HG02885 (cell line): ENCODE results near the gene LRRC8A.
"Not testable (repeated sequence)": the region's sequence is repeated elsewhere in the genome, so short reads cannot be mapped to it uniquely, and the experiment has no call there.

Experiments
- ATAC-seq: cut with Tn5 transposase; IDR thresholded peaks from one replicate; pipeline ENCODE4 v1.9.1; 2021; ENCODE audit warnings: mild to moderate bottlenecking; ENCODE audit not compliant: unreplicated experiment, poor library complexity

Gene LRRC8A

GRCh38 chr9:128881884-128882676, at the start of gene LRRC8A, which contains the start of gene KYAT1:
TSS of gene LRRC8A (plus strand) at chr9:128882133. CDS start at chr9:128907165, 25,032 bp downstream.
TSS of gene KYAT1 (minus strand) at chr9:128881950. CDS start at chr9:128845405, 36,545 bp downstream.
- ATAC-seq, result peak; percentile 83

- no peak for ATAC-seq
Observed at GRCh38 chr9:128833696-128834095, 48.2 kb upstream of the LRRC8A start.

DNA sequence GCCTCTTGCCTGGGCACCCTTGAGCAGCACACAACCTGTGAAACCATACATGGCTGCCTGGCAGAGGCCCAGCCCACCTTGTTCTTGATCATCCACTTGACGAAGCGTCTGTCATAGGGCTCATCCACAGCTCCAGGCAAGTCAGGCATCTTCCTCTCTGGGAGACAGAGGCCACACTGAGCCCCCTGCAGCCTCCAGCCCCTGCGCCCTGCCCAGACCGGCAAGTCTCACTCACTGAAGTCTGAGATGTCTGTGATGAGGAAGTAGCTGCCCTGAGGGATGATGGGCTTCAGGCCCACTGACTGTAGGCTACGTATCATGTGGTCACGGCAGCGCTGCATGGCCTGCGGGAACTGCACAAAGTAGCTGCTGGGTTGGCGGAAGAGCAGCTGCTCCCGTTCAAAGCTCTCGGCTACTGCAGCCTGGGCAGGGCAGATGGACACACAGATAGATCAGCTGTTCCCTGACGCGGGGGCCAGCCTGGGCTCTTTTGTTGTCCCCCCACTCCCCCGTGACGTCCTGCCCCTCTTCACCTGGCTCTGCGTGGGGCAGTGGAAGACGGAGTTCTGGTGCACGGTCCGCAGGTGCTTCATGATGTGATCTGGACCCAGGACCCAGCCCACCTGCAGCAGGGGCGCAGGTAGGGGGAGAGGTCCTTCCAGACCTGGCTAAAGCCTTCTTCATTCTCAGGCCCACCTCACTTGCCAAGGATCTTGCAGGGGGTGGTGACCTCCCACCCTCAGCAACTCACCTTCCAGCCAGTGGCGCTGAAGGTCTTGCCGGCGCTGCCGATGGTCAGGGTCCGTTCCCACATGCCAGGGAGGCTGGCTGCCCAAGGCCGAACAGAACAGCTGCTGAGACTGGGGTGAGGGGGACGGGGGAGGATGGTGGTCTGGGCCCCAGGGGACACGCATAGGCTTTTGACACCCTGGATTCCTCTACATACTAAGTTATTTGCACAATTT, 46.4 kb upstream of the LRRC8A start:
- no peak for ATAC-seq

DNA sequence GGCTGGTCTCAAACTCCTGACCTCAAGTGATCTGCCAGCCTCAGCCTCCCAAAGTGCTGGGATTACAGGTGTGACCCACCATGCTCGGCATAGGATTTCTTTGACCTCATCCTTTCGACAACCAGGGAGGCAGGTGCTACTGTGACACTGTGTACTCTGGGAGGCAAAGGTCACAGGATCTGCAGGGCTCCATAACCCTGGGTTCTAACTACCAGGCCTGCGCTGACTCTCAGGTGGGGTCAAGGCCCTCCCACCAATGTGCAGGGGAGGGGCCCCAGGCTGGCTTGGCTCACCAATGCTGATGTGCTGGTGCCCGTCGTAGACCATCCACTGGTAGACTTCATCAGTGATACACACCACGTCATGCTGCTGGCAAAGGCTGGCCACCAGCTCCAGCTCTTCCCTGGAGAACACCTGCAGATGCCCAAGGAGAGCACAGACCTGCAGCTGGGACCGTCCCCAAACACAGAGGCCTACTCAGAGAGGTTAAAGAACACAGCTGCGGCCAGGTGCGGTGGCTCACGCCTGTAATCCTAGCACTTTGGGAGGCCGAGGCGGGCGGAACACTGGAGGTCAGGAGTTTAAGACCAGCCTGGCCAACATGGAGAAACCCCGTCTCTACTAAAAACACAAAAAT, 45.3 kb upstream of the LRRC8A start:
- no peak for ATAC-seq

DNA sequence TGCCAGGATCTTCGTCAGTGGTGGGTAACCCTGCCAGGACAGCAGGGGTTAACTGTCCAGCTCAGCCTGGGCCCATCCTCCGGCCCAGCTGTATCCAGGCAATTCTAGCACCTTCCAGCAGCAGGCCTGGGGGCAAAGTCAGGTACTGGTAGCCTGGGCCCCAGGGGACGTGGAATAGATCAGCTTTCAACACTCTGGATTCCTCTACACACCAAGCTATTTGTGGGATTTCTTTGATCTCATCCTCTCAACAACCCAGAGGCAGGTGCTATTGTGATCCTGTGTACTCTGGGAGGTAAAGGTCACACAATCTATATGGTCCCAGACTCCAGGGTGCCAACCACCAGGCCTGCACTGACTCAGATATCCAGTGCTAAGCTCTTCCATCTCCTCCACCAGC, 43.6 kb upstream of the LRRC8A start:
- no peak for ATAC-seq

GRCh38 chr9:128840524-128840923, 41.4 kb upstream of the LRRC8A start:
- no peak for ATAC-seq

GRCh38 chr9:128841694-128842492, 40.0 kb upstream of the LRRC8A start:
- no peak for ATAC-seq

GRCh38 chr9:128843171-128843570, 38.8 kb upstream of the LRRC8A start:
- ATAC-seq, result not testable (repeated sequence)

DNA sequence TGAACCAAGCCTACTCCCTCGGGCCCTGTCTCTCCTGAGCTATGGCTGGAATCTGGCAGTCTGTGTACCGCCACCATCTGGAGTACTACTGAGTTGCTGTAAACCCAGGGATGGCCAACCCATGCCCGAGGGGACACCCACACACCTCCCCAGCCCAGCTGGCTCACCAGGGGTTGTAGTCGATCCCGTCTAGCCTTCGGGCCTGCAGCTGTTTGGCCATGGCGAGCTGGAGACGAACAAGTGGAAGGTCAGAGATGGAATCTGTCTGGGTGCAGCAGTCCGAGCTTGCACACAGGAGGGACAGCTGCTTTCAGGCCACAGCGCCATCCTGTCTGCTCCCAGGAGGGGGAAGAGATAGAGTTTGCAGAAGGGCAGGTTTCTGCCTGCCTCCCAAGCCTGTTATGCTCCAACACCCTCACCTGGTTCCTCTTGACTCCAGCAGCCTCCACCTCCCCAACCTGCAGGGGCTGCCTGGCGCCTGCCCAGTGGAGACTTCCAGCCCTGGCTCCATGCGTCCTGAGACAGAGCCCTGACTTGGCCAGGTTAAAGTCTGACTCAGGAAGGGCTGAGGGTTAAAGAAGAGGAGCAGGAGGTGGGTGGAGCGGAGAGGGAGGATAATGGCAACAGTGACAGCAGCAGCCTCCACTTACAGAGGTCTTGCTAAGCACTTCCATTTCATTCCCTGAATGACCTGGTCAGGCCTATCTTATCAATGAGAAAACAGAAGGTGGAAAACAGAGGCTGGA, 36.6 kb upstream of the LRRC8A start:
- no peak for ATAC-seq

DNA sequence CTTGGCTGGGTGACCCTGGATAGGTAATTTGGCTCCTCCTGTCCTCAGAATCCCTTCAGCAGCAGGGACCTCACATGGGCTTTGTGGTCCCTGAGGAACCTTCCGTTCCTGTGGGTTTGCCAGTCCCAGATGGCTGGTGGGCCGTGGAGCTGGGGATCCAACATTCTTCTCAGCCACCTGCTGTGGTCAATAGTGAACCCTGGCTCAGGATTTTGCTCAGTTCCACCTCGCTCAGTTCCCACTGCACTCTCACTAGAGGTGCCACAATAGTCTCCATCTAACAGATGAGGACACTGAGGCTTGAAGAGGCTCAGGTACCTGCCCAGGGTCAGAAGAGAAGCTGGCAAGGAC, 35.3 kb upstream of the LRRC8A start:
- ATAC-seq, result no peak

- no peak for ATAC-seq
Observed at GRCh38 chr9:128847803-128848202, 34.1 kb upstream of the LRRC8A start.

DNA sequence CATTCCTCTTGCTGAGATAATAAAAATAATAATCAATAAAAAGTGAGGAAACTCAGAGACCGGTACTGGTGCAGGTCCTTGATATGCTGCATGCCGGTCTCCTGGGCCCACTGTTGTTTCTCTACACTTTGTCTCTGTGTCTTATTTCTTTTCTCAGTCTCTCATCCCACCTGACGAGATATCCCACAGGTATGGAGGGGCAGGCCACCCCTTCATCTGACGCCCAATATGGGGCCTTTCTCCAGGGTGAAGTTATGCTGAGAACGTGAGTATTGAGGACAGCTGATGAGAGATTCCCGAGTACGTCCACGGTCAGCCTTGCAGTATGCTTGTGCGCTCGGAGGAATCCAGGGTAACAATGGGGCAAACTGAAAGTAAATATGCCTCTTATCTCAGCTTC, 30.9 kb upstream of the LRRC8A start:
- not testable (repeated sequence) for ATAC-seq

DNA sequence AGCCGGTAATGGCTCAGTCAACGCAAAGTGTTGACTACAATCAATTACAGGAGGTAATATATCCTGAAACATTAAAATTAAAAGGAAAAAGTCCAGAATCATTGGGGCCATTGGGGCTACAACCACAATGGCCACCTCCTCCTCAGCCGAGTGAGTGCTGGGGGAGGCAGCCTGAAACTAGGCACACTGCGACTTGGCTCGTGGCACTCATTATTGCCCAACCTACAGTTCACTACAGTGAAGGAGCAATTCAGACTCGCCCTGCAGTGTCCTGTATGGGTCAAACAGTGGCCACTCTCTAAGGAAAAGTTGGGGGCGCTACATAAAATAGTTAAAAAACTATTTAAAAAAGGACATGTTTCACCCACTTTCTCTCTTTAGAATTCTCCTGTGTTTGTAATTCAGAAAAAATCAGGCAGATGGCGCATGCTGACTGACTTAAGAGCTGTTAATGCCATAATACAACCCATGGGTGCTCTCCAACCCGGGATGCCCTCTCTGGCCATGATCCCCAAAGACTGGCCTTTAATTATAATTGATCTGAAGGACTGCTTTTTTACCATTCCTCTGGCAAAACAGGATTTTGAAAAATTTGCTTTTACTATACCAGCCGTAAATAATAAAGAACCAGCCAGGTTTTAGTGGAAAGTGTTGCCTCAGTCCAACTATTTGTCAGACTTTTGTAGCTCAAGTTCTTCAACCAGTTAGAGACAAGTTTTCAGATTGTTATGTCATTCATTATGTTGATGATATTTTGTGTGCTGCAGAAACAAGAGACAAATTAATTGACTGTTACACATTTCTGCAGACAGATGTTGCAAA, 29.9 kb upstream of the LRRC8A start:
- not testable (repeated sequence) for ATAC-seq

GRCh38 chr9:128852646-128853045, 29.3 kb upstream of the LRRC8A start:
- not testable (repeated sequence) for ATAC-seq

- not testable (repeated sequence) for ATAC-seq
Observed at GRCh38 chr9:128854454-128854853, 27.5 kb upstream of the LRRC8A start.

GRCh38 chr9:128858476-128858875, 23.5 kb upstream of the LRRC8A start:
- not testable (repeated sequence) for ATAC-seq

- ATAC-seq, result no peak
Observed at GRCh38 chr9:128860937-128861336, 21.0 kb upstream of the LRRC8A start.

- ATAC-seq, result no peak
Observed at GRCh38 chr9:128861501-128861900, 20.4 kb upstream of the LRRC8A start.
